Astrocyte of the cerebellum (primary cell): ENCODE results near the gene ATE1.

Experiments used
- DNase-seq: peaks from one replicate; pipeline ENCODE4 v3.0.0-alpha.2; 2011; ENCODE audit warnings: low read depth
- H3K4me3 ChIP-seq: 2 replicates; pipeline ENCODE4 v1.5.1; 2011; ENCODE audit warnings: mild to moderate bottlenecking, low read depth, low read length, moderate library complexity
- CTCF ChIP-seq: IDR thresholded peaks from 2 replicates; pipeline ENCODE4 v1.5.1; 2012; ENCODE audit warnings: low read length, low read depth, moderate library complexity, mild to moderate bottlenecking; ENCODE audit errors: missing control alignments
- in situ Hi-C: cut with HindIII; loops from 2 replicates; pipeline ENCODE4 v1.10.0; 2017; ENCODE audit warnings: low sequenced_read_pairs

Gene ATE1

GRCh38 chr10:121791761-121792160 lies 136.1 kb downstream of the ATE1 start:
- no peak overlapping the region for H3K4me3 ChIP-seq
- no peak for DNase-seq
- in situ Hi-C loops, result no loop called here
- no peak for TF ChIP-seq CTCF

- in situ Hi-C loops, result no loop called here
- DNase-seq, result no peak
- no peak overlapping the region for H3K4me3 ChIP-seq
- no peak for TF ChIP-seq CTCF
These were observed 139.1 kb downstream of the ATE1 start for GRCh38 chr10:121788717-121789116.

- in situ Hi-C loops, result no loop called here
- no peak overlapping the region for H3K4me3 ChIP-seq
- no peak for TF ChIP-seq CTCF
- DNase-seq, result no peak
These were observed 139.7 kb downstream of the ATE1 start for GRCh38 chr10:121788115-121788514.

GRCh38 chr10:121787169-121787568 lies 140.7 kb downstream of the ATE1 start:
- no peak for DNase-seq
- in situ Hi-C loops, result no loop called here
- TF ChIP-seq CTCF, result no peak

GRCh38 chr10:121783782-121784372 lies 144.0 kb downstream of the ATE1 start:
- H3K4me3 ChIP-seq, result no peak overlapping the region
- no peak for TF ChIP-seq CTCF
- in situ Hi-C loops, result no loop called here
- no peak for DNase-seq

More at GRCh38 chr10:121787169-121787568, 140.7 kb downstream of the ATE1 start:
- no peak overlapping the region for H3K4me3 ChIP-seq

GRCh38 chr10:121781101-121781500 lies 146.7 kb downstream of the ATE1 start:
- no peak overlapping the region for H3K4me3 ChIP-seq
- TF ChIP-seq CTCF, result no peak
- in situ Hi-C loops, result no loop called here
- DNase-seq, result no peak
